HG03457 (cell line): Measurements from ENCODE around the gene DGKB.

Experiments used
- ATAC-seq: cut with Tn5 transposase; IDR thresholded peaks from one replicate; pipeline ENCODE4 v1.9.1; 2021; ENCODE audit warnings: moderate number of reproducible peaks; ENCODE audit not compliant: unreplicated experiment

The DGKB gene

GRCh38 chr7:14761510-14762296 lies 140.8 kb downstream of the DGKB start:
- no peak for ATAC-seq

- no peak for ATAC-seq
These were observed 141.6 kb downstream of the DGKB start for GRCh38 chr7:14760730-14761478.

- no peak for ATAC-seq
These were observed 142.8 kb downstream of the DGKB start for GRCh38 chr7:14759785-14760184.

GRCh38 chr7:14754631-14755030 lies 147.9 kb downstream of the DGKB start:
- ATAC-seq: no peak

GRCh38 chr7:14752301-14752700 lies 150.2 kb downstream of the DGKB start:
- ATAC-seq: no peak

GRCh38 chr7:14751461-14751860 lies 151.1 kb downstream of the DGKB start:
- ATAC-seq: no peak

GRCh38 chr7:14748461-14748860 lies 154.1 kb downstream of the DGKB start:
- ATAC-seq: no peak

- no peak for ATAC-seq
These were observed 154.8 kb downstream of the DGKB start for GRCh38 chr7:14747701-14748100.

GRCh38 chr7:14745076-14745475 lies 157.5 kb downstream of the DGKB start:
- no peak for ATAC-seq

GRCh38 chr7:14740606-14741005 lies 161.9 kb downstream of the DGKB start:
- no peak for ATAC-seq

GRCh38 chr7:14739841-14740185 lies 162.7 kb downstream of the DGKB start:
- no peak for ATAC-seq

GRCh38 chr7:14739168-14739840 lies 163.2 kb downstream of the DGKB start:
- ATAC-seq: no peak

GRCh38 chr7:14738086-14738485 lies 164.5 kb downstream of the DGKB start:
- ATAC-seq: no peak

- ATAC-seq: no peak
These were observed 167.7 kb downstream of the DGKB start for GRCh38 chr7:14734839-14735321.

GRCh38 chr7:14720785-14721184 lies 181.8 kb downstream of the DGKB start:
- ATAC-seq: no peak

- no peak for ATAC-seq
These were observed 184.7 kb downstream of the DGKB start for GRCh38 chr7:14717816-14718215.

- no peak for ATAC-seq
These were observed 185.4 kb downstream of the DGKB start for GRCh38 chr7:14717169-14717568.

- peak; percentile 98 for ATAC-seq
These were observed 188.3 kb downstream of the DGKB start for GRCh38 chr7:14714161-14714728.

GRCh38 chr7:14698239-14698638 lies 204.3 kb downstream of the DGKB start:
- no peak for ATAC-seq

GRCh38 chr7:14697684-14698083 lies 204.9 kb downstream of the DGKB start:
- no peak for ATAC-seq

GRCh38 chr7:14691597-14692203 lies 210.9 kb downstream of the DGKB start:
- no peak for ATAC-seq
